Activated CD4-positive, CD25-positive, alpha-beta regulatory T cell treated with anti-CD3 and anti-CD28 coated beads, Interleukin-2, amount 50 U/mL, for 72 hours (primary cell): ENCODE results near the gene ZSWIM3.
"Not testable (repeated sequence)": the region's sequence is repeated elsewhere in the genome, so short reads cannot be mapped to it uniquely, and the experiment has no call there.

ENCODE experiments used
- DNase-seq: peaks from one replicate; pipeline ENCODE4 v3.0.0; 2021

ZSWIM3 gene

GRCh38 chr20:45857114-45857881, at the start of gene ZSWIM3, which contains the start of gene ACOT8:
ZSWIM3 (plus strand) TSS chr20:45857614; CDS start chr20:45857826, 212 bp downstream.
ACOT8 (minus strand) TSS chr20:45857392; CDS start chr20:45857315, 77 bp downstream.
- DNase-seq: peak; percentile 82

GRCh38 chr20:45810191-45810970, 47.0 kb upstream of the ZSWIM3 start:
- no peak for DNase-seq

GRCh38 chr20:45812157-45813005, 45.0 kb upstream of the ZSWIM3 start, which contains the start of gene UBE2C:
UBE2C (plus strand) TSS chr20:45812644; CDS start chr20:45812696, 52 bp downstream.
- peak; percentile 89 for DNase-seq

- no peak for DNase-seq
Measured at GRCh38 chr20:45813006-45813340, 44.4 kb upstream of the ZSWIM3 start.

- DNase-seq: no peak
Measured at GRCh38 chr20:45813489-45813888, 43.9 kb upstream of the ZSWIM3 start.

GRCh38 chr20:45814314-45814713, 43.1 kb upstream of the ZSWIM3 start:
- DNase-seq: no peak

GRCh38 chr20:45816951-45817350, 40.5 kb upstream of the ZSWIM3 start:
- DNase-seq: no peak

- DNase-seq: no peak
Measured at GRCh38 chr20:45817376-45818194, 39.8 kb upstream of the ZSWIM3 start.

- no peak for DNase-seq
Measured at GRCh38 chr20:45818239-45818638, 39.2 kb upstream of the ZSWIM3 start.

GRCh38 chr20:45819466-45819865, 37.9 kb upstream of the ZSWIM3 start:
- no peak for DNase-seq

GRCh38 chr20:45821947-45822346, 35.5 kb upstream of the ZSWIM3 start:
- no peak for DNase-seq

- no peak for DNase-seq
Measured at GRCh38 chr20:45822857-45823256, 34.6 kb upstream of the ZSWIM3 start.

- DNase-seq: no peak
Measured at GRCh38 chr20:45823949-45824835, 33.2 kb upstream of the ZSWIM3 start.

- DNase-seq: no peak
Measured at GRCh38 chr20:45826381-45827019, 30.9 kb upstream of the ZSWIM3 start.

- DNase-seq: no peak
Measured at GRCh38 chr20:45827030-45827652, 30.3 kb upstream of the ZSWIM3 start, which contains the start of gene TNNC2. TNNC2 (minus strand) TSS chr20:45827312; CDS start chr20:45827248, 64 bp downstream.

- DNase-seq: no peak
Measured at GRCh38 chr20:45827712-45828111, 29.7 kb upstream of the ZSWIM3 start.

GRCh38 chr20:45828589-45828988, 28.8 kb upstream of the ZSWIM3 start:
- DNase-seq: no peak

GRCh38 chr20:45829673-45830106, 27.7 kb upstream of the ZSWIM3 start:
- DNase-seq: not testable (repeated sequence)

GRCh38 chr20:45832619-45833018, 24.8 kb upstream of the ZSWIM3 start:
- no peak for DNase-seq
